GM21360 (cell line): Measurements from ENCODE around the gene SLC25A46.
"Not testable (repeated sequence)": the region's sequence is repeated elsewhere in the genome, so short reads cannot be mapped to it uniquely, and the experiment has no call there.

Experiments used
- ATAC-seq: cut with Tn5 transposase; IDR thresholded peaks from one replicate; pipeline ENCODE4 v1.9.1; 2021; ENCODE audit warnings: mild to moderate bottlenecking, moderate library complexity; ENCODE audit not compliant: unreplicated experiment

Gene SLC25A46

DNA sequence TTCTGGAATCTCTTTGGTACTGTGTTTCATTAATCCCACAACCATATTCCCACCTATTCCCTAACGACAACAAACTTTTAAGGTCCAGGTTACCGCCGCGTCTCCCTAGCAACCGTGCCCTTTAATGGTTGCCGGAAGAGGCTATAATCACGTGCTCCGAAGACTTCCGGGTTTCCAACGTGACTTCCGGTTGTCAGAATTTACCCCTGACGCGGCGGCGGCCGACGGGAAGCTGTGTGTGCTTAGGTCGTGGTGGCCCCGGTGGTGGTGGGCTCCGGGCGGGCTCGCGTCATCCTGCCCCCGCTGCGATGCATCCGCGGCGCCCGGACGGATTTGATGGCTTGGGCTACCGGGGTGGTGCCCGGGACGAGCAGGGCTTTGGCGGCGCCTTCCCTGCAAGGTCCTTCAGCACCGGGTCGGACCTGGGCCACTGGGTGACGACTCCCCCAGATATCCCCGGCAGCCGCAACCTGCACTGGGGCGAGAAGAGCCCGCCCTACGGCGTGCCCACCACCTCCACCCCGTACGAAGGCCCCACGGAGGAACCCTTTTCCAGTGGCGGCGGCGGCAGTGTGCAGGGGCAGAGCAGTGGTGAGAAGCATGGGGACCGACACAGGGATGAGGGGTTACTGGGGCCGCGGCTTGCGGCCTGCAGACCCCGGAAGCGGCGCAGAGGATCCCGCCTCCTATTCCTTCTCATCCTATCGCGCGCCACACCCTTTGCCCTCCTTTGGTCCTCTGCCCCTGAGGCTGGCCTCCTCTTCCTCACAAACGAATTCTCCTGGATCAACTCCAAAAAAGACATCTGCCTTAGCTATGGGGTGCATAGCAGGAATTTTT lies at the start of gene SLC25A46:
Gene SLC25A46 (plus strand): TSS at position 196 of the 840 bp plus-strand sequence. CDS start 113 bp downstream, at position 309.
- peak; percentile 95 for ATAC-seq

DNA sequence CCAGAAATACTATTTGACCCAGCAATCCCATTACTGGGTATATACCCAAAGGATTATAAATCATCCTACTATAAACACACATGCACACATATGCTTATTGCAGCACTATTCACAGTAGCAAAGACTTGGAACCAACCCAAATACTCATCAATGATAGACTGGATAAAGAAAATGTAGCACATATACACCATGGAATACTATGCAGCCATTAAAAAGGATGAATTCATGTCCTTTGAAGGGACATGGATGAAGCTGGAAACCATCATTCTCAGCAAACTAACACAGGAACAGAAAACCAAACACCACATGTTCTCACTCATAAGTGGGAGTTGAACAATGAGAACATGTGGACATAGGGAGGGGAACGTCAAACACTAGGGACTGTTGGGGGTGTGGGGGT lies 48.2 kb upstream of the SLC25A46 start:
- ATAC-seq = not testable (repeated sequence)

DNA sequence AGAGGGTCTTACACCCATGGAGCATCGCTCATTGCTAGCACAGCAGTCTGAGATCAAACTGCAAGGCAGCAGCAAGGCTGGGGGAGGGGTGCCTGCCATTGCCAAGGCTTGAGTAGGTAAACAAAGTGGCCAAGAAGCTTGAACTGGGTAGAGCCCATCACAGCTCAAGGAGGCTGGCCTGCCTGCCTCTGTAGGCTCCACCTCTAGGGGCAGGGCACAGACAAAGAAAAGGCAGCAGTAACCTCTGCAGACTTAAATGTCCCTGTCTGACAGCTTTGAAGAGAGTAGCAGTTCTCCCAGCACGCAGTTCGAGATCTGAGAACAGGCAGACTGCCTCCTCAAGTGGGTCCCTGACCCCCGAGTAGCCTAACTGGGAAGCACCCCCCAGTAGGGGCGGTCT lies 46.1 kb upstream of the SLC25A46 start:
- not testable (repeated sequence) for ATAC-seq

DNA sequence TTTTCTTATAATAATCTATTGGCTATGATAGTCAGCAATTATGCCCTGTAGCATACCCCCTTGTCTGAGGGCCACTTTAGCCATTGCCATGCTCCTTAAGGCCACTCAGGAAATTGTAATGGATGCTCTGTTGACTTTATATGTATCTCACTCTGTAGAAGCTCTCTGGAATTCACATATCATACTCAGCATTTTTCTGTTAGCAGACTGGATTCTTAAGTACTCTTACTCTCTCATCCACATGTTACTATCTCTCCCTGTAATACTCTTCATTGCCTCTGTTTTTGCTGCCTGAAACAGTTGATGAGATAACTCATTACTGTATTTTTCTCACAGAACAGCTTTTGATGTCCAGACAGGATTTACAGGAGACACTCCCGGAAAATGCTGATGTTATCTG lies 36.5 kb upstream of the SLC25A46 start:
- ATAC-seq = no peak

DNA sequence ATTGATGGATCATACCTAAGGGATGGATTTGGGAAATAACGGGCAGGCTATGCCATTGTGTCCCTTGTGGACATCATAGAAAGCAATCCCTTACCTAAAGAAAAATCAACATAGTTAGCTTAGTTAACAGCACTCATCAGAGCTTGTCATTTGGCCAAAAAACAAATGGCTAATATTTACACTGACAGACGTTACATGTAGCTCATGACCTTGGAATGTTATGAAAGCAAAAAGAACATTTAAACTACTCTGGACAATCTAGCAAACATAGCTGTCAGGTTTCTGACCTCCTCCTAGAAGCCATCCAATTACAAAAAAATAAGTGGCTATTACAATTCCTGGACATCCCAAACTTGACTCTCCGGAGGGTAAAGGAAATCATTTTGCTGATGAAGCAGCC lies 36.1 kb upstream of the SLC25A46 start:
- ATAC-seq = no peak

DNA sequence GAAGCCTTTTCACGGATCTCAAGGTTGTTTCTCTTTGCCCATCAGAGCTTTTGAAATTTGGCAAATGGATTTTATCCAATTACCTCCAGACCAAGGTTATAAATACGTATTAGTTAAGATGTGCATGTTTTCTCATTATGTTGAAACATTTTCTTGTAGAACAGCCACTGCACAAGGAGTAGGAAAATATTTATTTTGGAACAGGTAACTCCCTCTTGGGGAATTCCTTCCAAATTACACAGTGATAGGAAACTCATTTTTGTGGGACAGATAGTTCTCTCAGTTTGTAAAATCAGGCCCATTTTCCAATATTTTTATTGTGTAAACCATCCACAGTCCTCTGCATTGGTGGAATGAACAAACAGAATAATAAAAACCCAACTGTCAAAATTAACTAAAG lies 35.3 kb upstream of the SLC25A46 start:
- no peak for ATAC-seq

DNA sequence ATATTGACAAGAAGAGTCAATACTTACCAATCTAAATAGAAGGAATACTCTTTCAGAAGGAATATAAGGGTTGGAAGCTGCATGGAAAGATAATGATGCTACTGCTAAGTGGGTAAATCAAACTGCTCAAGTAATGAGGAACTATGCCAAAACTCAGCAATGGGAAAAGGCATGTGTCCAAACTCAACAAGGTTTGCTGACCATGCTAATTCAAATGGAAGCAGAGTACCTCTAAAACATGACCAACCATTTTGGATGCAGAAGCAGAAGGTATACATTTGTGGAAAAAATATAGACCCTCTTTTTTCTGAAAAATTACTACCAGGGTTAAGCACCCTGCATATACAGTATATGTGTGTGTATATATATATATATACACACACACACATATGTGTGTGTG lies 33.5 kb upstream of the SLC25A46 start:
- ATAC-seq = no peak

DNA sequence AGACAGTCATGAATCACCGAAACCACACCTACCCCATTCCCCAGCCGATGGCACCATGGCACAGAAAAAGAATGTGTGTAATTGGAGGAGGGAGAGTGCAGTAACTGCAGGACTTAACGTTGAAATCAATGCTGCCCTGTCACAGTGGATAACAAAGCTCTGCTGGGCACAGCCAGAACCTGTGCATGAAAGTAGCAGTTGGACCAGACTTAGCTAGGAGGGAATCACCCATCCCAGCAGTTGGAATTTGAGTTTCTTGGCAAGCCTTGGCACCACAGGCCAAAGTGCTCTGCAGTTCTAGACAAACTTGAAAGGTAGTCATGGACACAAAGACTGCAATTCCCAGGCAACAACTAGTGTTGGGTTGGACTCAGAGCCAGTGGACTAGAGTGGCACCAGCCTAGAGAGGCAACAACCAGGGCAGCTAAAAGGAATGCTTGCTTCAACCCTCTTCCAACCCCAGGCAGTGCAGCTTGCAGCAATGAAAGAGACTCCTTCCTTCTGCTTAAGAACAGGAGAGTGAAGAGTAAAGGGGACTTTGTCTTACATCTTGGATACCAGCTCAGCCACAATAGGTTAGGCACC lies 31.5 kb upstream of the SLC25A46 start:
- no peak for ATAC-seq

DNA sequence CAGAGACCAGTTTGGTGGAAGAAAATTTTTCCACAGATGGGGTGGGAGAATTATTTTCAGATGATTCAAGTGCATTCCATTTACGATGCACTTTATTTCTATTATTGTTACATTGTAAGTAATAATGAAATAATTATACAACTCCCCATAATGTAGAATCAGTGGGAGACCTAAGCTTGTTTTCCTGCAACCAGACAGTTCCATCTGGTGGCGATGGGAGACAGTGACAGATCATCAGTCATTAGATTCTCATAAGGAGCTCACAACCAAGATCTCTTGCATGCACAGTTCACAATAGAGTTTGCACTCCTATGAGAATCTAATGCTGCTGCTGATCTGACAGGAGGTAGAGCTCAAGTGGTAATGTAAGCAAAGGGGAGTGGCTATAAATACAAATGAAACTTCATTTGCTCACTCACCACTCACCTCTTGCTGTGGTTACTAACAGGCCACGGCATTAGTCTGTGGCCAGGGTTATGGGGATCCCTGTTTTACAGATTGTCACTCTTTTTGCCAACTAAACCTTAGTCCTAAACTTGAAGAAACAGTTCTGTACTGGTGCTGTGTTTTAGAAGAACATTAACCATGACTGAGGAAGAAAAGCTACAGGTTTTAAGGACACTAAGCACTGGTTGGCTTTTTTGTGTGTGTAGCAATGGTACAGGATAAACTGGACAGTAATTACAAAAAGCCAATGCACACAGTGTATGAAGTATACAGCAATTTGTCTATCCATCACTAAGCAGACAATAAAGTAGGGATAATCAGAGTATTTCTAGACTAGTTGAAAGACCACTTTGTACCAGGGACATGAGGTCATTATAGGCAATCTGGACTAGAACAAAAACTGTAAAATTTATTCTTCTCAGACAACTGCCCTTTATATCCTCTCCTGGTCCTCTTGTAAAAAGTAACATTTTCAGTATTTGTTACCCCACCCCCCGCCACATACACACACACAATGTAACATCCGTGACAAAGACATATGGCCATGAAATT lies 22.3 kb upstream of the SLC25A46 start:
- peak; percentile 50 for ATAC-seq

DNA sequence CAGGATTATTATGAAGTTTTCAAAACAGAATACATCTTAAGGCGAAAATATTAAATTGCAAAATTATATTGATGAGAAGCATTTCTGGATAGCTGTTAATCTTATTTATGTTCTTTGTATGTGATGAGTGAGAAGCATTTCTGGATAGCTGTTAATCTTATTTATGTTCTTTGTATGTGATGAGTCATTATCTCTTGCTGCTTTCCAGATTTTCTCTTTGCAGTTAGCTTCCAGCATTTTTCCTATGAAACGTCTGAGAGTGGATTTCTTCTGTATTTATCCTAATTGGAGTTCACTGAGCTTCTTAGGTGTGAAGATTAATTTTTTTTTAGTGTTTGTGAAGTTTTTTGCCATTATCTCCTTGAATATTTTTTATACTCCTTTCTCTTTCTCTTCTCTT lies 20.5 kb upstream of the SLC25A46 start:
- no peak for ATAC-seq

DNA sequence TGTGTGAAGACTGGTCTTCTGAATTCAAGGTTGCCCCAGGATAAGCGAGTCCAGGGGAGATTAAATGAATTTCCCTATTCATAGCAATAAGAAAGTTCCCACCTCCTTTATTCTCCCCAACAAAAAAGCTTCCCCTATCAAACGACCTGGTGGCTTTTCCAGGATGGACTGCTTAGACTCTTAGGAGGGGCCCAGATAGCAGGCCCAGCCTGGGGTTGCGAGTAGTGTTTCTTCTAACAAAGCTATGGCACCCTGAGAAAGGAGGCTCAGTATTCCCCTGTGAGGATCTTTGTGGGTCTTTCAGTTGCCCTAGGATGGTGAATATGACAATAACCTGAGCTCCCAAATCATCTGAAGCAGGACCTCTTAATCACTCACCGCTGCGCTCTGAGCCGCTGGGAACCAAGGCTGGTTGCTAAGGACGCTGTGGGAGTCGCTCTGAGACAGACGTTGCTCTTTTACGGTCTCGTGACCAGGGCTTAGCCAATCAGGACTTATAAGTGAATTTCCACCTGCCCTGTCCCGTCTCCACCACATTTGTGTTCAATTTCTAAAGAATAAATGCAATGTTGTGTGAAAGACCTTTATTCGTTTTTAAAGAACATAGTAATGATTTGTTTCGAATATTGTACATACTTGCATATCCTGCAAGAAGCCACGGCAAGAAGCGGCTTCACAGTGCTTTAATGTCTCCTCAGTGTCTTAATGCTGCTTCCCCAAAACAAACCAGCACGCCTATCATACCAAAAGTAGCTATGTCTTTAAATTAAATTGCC lies 12.4 kb upstream of the SLC25A46 start, which contains the start of gene TMEM232:
Gene TMEM232 (minus strand): TSS at position 423 of the 776 bp plus-strand sequence. CDS start 59,319 bp downstream, outside the sequence.
- ATAC-seq = peak; percentile 100

DNA sequence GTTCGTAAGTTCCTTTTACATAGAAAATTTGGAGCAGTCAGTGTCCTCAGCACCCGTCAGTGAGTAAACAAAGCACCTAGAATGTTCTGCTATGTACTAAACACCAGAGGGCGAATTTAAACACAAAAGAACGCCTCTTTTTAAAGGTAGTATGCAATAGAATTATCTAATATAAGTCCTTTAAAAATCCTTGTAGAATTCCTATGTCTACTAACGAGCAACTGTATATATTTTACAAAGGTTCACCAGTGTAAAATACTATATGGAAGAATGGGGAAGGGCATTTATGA lies 11.8 kb upstream of the SLC25A46 start:
- ATAC-seq = peak; percentile 36

DNA sequence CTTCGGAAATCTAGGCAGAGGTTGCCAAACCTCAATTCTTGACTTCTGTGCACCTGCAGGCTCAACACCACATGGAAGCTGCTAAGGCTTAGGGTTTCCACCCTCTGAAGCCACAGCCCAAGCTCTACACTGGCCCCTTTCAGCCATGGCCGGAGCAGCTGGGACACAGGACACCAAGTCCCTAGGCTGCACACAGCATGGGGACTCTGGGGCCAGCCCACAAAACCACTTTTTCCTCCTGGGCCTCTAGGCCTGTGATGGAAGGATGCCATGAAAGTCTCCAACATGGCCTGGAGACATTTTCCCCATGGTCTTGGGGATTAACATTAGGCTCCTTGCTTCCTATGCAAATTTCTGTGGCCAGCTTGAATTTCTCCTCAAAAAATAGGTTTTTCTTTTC lies 7.3 kb upstream of the SLC25A46 start:
- not testable (repeated sequence) for ATAC-seq

DNA sequence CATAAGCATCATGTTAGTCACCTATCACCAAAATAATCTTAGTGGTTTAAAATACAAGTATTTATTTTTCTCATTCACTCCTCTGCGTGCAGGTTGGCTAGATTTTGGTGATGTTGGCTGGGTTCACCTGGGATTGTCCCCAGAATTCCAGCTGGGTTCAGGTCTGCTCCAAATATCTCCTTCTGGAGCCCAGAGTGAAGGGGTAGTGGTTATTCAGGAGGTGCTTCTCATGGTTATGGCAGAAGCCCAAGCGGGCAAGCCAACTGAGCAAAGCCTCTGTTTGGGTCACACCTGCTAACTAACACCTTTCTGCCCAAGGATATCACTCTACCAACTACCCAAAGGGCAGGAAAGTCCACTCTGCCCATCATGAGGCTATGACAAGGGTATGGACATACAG lies 4.7 kb upstream of the SLC25A46 start:
- no peak for ATAC-seq

DNA sequence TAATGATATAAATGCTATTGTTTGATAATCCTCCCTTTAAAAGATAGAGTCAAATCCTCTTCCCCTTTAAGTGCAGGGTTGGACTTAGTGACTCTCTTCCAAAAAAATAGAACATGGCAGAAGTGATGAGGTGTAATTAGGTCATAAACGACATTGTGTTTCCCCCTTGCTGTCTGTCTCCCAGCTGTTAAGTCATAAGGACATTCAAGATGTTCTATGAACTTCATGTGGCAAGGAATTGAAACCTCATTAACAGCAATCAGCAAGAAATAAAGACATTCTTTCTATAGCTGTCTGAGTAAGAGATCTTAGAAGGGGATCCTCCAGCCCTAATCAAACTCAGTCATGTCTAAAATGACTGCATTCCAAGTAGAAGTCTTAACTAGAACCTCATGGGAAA lies 3.3 kb upstream of the SLC25A46 start:
- no peak for ATAC-seq

DNA sequence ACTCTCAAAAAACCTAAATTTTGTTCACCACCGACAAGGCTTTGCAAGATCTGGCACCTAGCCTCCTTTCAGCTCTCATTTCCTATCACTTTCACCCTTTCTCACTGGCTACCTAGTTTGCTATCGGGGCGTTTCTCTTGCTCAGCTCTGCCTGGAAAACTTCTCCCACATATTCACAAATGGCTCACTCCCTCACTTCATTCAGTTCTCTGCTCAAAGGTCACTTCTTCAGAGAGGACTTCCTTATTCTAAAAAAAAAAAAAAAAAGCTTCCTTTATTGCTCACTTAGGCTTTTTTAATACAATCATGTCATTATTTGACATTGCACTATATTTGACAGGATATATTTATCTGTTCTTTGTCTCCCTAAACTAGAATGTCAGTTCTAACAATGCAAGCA lies 2.1 kb upstream of the SLC25A46 start:
- no peak for ATAC-seq

DNA sequence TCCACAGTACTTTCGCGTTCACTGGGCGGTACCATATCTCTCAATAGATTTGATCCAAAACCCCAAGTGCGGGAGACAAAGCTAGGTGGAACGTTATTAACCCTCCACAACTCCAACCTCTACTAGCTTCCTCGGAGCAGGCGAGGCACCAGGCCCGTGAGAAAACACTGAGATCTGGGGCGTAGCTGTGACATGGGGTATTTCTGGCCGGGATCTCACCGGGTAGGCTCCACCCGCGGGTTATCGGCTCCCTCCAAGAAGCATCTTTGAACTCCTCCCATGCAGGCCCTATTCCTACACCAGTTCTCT lies 350 bp upstream of the SLC25A46 start:
- peak; percentile 56 for ATAC-seq

DNA sequence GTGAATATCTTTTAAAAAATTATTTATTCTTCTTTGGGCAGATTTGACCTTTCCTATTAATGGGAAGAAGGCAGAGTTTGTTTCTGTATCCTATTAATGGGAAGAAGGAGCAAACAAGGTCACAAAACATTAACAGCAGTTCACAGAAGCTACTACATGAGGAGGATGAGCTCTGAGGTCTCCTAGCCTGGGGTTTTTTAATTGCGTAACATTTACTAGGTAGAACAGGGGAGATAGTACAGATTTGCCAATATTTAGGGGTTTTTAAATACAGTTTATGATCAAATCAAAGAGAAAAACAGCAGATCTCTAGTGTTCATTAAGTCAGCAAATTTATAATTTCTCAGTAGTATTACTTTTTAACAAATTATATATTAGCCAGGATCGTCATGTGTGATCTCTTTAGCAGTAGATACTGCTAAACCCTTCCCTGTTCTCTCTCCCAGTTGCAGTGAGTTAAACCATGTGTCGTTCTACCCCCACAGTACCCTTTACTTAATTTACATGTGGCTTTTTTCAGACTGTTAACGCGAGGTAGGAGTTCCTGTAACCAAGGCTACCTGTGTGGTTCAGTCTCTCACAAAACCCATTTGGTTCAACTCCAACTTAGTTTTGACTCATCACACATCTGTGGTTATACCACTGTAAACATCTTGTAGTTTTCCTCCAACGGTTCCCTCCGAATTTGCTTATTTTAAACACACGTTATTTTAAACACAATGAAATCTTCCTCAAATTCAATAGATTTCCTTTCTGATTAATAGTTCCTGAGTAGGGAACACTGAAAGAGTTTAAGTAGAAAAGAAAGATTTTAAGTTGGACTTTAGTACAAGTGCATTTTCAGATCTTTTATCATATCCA lies 13.3 kb downstream of the SLC25A46 start:
- ATAC-seq = peak; percentile 97

DNA sequence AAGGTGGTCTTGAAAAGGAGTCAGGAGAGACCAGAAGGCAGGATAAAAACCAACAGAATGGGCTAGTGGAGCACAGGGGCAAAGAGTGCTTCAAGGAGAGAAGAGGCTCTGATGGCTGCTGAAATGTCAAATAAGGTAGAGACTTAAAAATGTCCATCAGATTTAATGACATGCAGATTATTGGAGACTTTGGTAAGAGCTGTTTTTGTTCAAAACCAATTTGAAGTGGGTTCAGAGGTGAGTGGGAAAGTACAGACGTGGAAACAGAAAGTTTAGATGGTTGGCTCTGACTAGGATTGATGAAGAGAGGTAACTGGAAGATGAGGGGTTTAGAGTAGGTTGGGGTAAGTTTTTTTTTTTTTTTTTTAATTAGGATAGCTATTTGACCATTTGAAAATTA lies 14.1 kb downstream of the SLC25A46 start:
- peak; percentile 21 for ATAC-seq

DNA sequence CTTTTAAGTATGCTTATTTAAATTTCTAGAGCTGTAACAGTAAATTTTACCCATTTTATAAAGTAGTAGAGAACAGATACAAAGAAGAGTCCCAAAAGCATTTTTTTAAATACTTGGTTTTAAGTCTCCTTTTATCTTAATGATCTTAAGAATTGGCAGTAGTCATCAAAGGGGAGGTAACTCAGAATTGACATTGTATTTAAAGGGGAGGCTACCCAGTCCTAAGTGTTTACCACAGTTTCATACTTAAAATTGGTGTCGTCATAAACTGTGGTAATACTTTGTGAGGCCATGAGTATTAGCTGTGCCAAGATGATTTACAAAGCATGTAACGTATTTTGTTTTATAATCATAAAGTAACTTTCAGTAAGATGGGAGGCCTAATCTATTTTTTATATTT lies 14.8 kb downstream of the SLC25A46 start:
- no peak for ATAC-seq
